UCSD-AML1 (cell line): ENCODE data around the gene CLP1.
A peak's percentile ranks its signal among the peaks of the same experiment; 100 is the strongest.

ENCODE experiments used
- DNase-seq: peaks from one replicate; lab custom pipeline; 2025; ENCODE audit not compliant: unreplicated experiment; lab: John Stamatoyannopoulos, UW

Gene CLP1

GRCh38 chr11:57657194-57658022, at the start of gene CLP1:
TSS of gene CLP1 (plus strand) at chr11:57657762. CDS start at chr11:57659477, 1,715 bp downstream.
- DNase-seq = peak; percentile 98

GRCh38 chr11:57610170-57610569, 47.4 kb upstream of the CLP1 start:
- DNase-seq = no peak

- DNase-seq = no peak
These were observed 43.3 kb upstream of the CLP1 start for GRCh38 chr11:57614234-57614772.

GRCh38 chr11:57615308-57615707, 42.3 kb upstream of the CLP1 start:
- no peak for DNase-seq

- DNase-seq = no peak
These were observed 41.0 kb upstream of the CLP1 start for GRCh38 chr11:57616595-57616994.

GRCh38 chr11:57618438-57618837, 39.1 kb upstream of the CLP1 start:
- no peak for DNase-seq

- DNase-seq = no peak
These were observed 38.2 kb upstream of the CLP1 start for GRCh38 chr11:57619331-57619730.

GRCh38 chr11:57620467-57620866, 37.1 kb upstream of the CLP1 start:
- no peak for DNase-seq

- no peak for DNase-seq
These were observed 35.3 kb upstream of the CLP1 start for GRCh38 chr11:57622263-57622662.

GRCh38 chr11:57624864-57625263, 32.7 kb upstream of the CLP1 start:
- DNase-seq = no peak

- DNase-seq = no peak
These were observed 30.7 kb upstream of the CLP1 start for GRCh38 chr11:57626895-57627294.

- DNase-seq = no peak
These were observed 27.4 kb upstream of the CLP1 start for GRCh38 chr11:57630171-57630570.

- no peak for DNase-seq
These were observed 25.4 kb upstream of the CLP1 start for GRCh38 chr11:57632116-57632515.

- no peak for DNase-seq
These were observed 24.0 kb upstream of the CLP1 start for GRCh38 chr11:57633394-57634070.

- no peak for DNase-seq
These were observed 23.3 kb upstream of the CLP1 start for GRCh38 chr11:57634311-57634710.

GRCh38 chr11:57635246-57635645, 22.3 kb upstream of the CLP1 start:
- DNase-seq = no peak

GRCh38 chr11:57637626-57638004, 19.9 kb upstream of the CLP1 start:
- DNase-seq = no peak

- DNase-seq = peak; percentile 72
These were observed 19.4 kb upstream of the CLP1 start for GRCh38 chr11:57638005-57638781.

GRCh38 chr11:57638811-57639320, 18.7 kb upstream of the CLP1 start:
- peak; percentile 50 for DNase-seq

- peak; percentile 95 for DNase-seq
These were observed 18.1 kb upstream of the CLP1 start for GRCh38 chr11:57639321-57640067.
